B cell (primary cell): ENCODE data around the gene CCDC124.

Experiments
- CTCF ChIP-seq: fragments of 200-600 bp; IDR thresholded peaks from one replicate; pipeline ENCODE4 v1.8.0; 2022; ENCODE audit warnings: antibody characterized with exemption, mild to moderate bottlenecking
- EZH2 ChIP-seq: IDR thresholded peaks from 2 replicates; pipeline ENCODE4 v1.6.1; 2012; ENCODE audit warnings: borderline replicate concordance, low read depth, mild to moderate bottlenecking, moderate library complexity, low read length; ENCODE audit not compliant: insufficient read depth, poor library complexity, severe bottlenecking

- TF ChIP-seq CTCF (no peak), EZH2 (no peak)
Measured at GRCh38 chr19:17985037-17985818, 52.4 kb downstream of the CCDC124 start.
